Peyer's patch (tissue), 4 donors: ENCODE measurements around the gene ZDHHC3. TPM values are rescaled to one million over a fixed set of nuclear protein-coding genes. Genes with fewer than 3 reads are reported as not detected.
A peak's percentile ranks its signal among the peaks of the same experiment; 100 is the strongest.

Source experiments
- DNase-seq, 3 donors: peaks; one replicate each; pipeline ENCODE4 v3.0.0-alpha.2; 2017 to 2019
- H3K27ac ChIP-seq, 4 donors: fragments of 200-600 bp; sonication (generic); one replicate each; pipeline ENCODE4 v1.5.1; 2016 to 2019
- H3K27me3 ChIP-seq, 2 donors: fragments of 200-600 bp; sonication (generic); one replicate each; pipeline ENCODE4 v1.5.1; 2019
- H3K36me3 ChIP-seq, 3 donors: fragments of 200-600 bp; sonication (generic); one replicate each; pipeline ENCODE4 v1.5.1; 2016 to 2019
- H3K4me1 ChIP-seq, 4 donors: fragments of 200-600 bp; sonication (generic); one replicate each; pipeline ENCODE4 v1.5.1; 2016 to 2019
- H3K4me3 ChIP-seq, 4 donors: fragments of 200-600 bp; sonication (generic); 1 replicate in 3 of 4; 2 replicates in 1 of 4; pipeline ENCODE4 v1.5.1; 2016 to 2019; ENCODE audit warnings: mild to moderate bottlenecking in 1 of 4
- H3K9me3 ChIP-seq, 4 donors: fragments of 200-600 bp; sonication (generic); one replicate each; pipeline ENCODE4 v1.5.1; 2016 to 2019; ENCODE audit warnings: mild to moderate bottlenecking in 1 of 4
- CTCF ChIP-seq, 6 experiments: fragments of 450-650 bp in 4 of 6; fragments of 200-600 bp in 2 of 6; sonication (generic) in 1 of 6; IDR thresholded peaks; one replicate each; pipeline ENCODE4 v1.5.1; 2017 to 2019; ENCODE audit warnings: antibody characterized with exemption in 6 of 6, mild to moderate bottlenecking in 3 of 6, moderate library complexity in 1 of 6
- POLR2A ChIP-seq, 2 donors: fragments of 450-650 bp; IDR thresholded peaks; one replicate each; pipeline ENCODE4 v1.5.1; 2017; ENCODE audit warnings: antibody characterized with exemption in 2 of 2, mild to moderate bottlenecking in 2 of 2, moderate library complexity in 2 of 2
- total RNA-seq, 4 donors: library from RNA; depleted of rRNA; stranded (reverse); fragments of >200 nt; gene quantifications; one replicate each; pipeline ENCODE4 v1.1.0, GENCODE V29; 2016

Gene ZDHHC3
- total RNA-seq, 4 donors from 2014 or later = 70.1 to 190 (median 152) TPM

DNA sequence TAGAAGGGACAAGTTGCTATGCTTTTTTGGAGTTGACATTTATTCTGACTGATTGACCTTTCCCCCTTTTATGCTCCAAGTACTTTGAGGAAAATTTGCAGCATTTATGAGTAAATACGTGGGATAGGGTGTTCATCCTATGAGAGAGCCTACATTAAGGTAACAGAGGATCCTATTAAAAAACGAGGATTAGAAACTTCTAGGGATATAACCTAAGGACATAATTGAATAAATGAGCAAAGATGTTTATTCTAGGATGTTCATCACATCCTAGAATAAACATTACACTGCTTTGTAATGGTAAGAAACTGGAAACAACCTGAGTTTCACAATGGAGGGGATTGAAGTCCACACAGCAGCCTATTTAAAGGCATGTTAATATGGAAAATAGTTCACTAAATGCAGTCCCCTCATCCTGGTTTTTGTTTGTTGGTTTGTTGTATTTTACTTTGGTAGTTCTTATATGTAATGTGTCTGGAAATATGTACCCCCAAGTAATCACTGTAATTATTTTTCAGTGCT is 26.2 kb upstream of the ZDHHC3 start:
- no peak for DNase-seq
- TF ChIP-seq CTCF (IDR thresholded peaks at IDR 0.05) = no peak
- no peaks in the 10 kb centered on the region for H3K27me3 ChIP-seq
- no peaks in the 10 kb centered on the region for H3K9me3 ChIP-seq
- no peak overlapping the region for H3K27ac ChIP-seq
- H3K36me3 ChIP-seq = peaks cover 0 to 73% (median 0%) of the 10 kb centered on the region in 3 donors
- H3K4me1 ChIP-seq = no peaks in the 10 kb centered on the region
- H3K4me3 ChIP-seq = no peak overlapping the region

DNA sequence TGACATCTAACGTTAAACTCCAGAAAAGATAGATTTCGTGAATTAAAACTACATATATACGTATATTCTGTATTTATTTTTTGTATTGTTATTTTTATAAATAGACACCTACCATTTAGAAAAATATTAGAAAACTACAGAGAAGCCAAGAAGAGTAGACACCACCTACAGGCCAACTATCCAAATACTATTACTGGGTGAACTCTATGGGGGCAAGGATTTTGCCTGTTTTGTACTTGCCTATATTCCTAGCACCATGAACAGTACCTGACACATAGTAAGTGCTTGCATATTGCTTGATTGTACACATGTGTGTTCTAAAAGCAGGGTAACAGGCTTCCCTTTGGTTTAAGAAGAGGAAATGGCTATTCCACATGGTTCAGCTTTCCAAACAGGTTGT is 25.8 kb upstream of the ZDHHC3 start:
- Histone ChIP-seq H3K36me3 (peaks cover 0 to 73% (median 0%) of the 10 kb centered on the region in 3 donors), H3K27me3 (no peaks in the 10 kb centered on the region), H3K4me1 (no peaks in the 10 kb centered on the region)

DNA sequence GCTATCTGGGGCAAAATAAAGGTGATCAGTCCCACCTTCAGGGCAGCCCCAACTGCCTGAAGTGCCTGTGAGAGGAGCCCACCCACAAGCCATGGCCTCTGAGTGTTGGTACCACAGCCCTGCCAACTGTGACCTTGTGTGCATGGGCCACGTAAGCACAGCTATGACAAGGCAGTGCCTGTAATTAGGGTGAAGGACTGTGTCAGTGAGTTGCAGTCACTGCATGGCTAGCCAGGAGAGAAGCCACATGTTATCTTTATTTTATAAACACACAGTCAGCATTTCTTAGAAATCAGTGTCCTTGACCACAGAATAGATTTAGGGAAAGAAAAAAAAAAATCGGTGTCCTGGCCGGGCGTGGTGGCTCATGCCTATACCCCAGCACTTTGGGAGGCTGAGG is 24.8 kb upstream of the ZDHHC3 start:
- H3K9me3 ChIP-seq = no peaks in the 10 kb centered on the region
- peaks cover 0 to 6% (median 2%) of the 10 kb centered on the region in 4 donors for H3K4me1 ChIP-seq
- TF ChIP-seq CTCF (IDR thresholded peaks at IDR 0.05) = no peak
- no peak for TF ChIP-seq POLR2A (IDR thresholded peaks at IDR 0.05)
- no peak overlapping the region for H3K4me3 ChIP-seq
- no peak overlapping the region for H3K27ac ChIP-seq
- no peak for DNase-seq
- H3K27me3 ChIP-seq = no peaks in the 10 kb centered on the region
- peaks cover 0 to 78% (median 0%) of the 10 kb centered on the region in 3 donors for H3K36me3 ChIP-seq

More for the DNA sequence above, 25.8 kb upstream of the ZDHHC3 start:
- no peak overlapping the region for H3K4me3 ChIP-seq
- DNase-seq = no peak
- TF ChIP-seq POLR2A (IDR thresholded peaks at IDR 0.05) (no peak), CTCF (IDR thresholded peaks at IDR 0.05) (no peak)
- H3K9me3 ChIP-seq = no peaks in the 10 kb centered on the region
- H3K27ac ChIP-seq = no peak overlapping the region

GRCh38 chr3:44999782-45000181 is 23.8 kb upstream of the ZDHHC3 start:
- H3K27ac ChIP-seq = no peak overlapping the region
- peaks cover 0 to 16% (median 5%) of the 10 kb centered on the region in 4 donors for H3K4me1 ChIP-seq
- no peaks in the 10 kb centered on the region for H3K27me3 ChIP-seq
- H3K4me3 ChIP-seq = no peak overlapping the region
- no peak for DNase-seq
- no peaks in the 10 kb centered on the region for H3K9me3 ChIP-seq
- peaks cover 0 to 70% (median 0%) of the 10 kb centered on the region in 3 donors for H3K36me3 ChIP-seq
- TF ChIP-seq CTCF (IDR thresholded peaks at IDR 0.05) (no peak), POLR2A (IDR thresholded peaks at IDR 0.05) (no peak)

GRCh38 chr3:44996556-44996969 is 20.6 kb upstream of the ZDHHC3 start:
- TF ChIP-seq CTCF (IDR thresholded peaks at IDR 0.05) (no peak), POLR2A (IDR thresholded peaks at IDR 0.05) (no peak)
- Histone ChIP-seq H3K4me3 (no peak overlapping the region), H3K36me3 (peaks cover 0 to 56% (median 0%) of the 10 kb centered on the region in 3 donors), H3K27me3 (no peaks in the 10 kb centered on the region), H3K4me1 (peaks cover 0 to 29% (median 5%) of the 10 kb centered on the region in 4 donors), H3K27ac (peak overlapping the region in 2 of 4 donors; percentile 19 to 26), H3K9me3 (no peaks in the 10 kb centered on the region)
- no peak for DNase-seq
